Activated T-helper 17 cell treated with anti-CD3 and anti-CD28 coated beads, Interleukin-2, amount 50 U/mL, for 72 hours (primary cell): ENCODE results near the gene CCSER2. TPM values are rescaled to one million over a fixed set of nuclear protein-coding genes. Genes with fewer than 3 reads are reported as not detected.

Experiments used
- ATAC-seq: fragments of 150-1000 bp; cut with Tn5 transposase; replicated peaks from 2 replicates; pipeline ENCODE4 v1.10.0; 2021; ENCODE audit warnings: mild to moderate bottlenecking, moderate library complexity
- H3K27ac Mint-ChIP-seq: one replicate; pipeline ENCODE4 v1.8.0; 2022; ENCODE audit warnings: mixed read lengths
- H3K27me3 Mint-ChIP-seq: one replicate; pipeline ENCODE4 v1.8.0; 2022; ENCODE audit warnings: mixed read lengths
- H3K36me3 Mint-ChIP-seq: one replicate; pipeline ENCODE4 v1.8.0; 2022; ENCODE audit warnings: low read depth, mild to moderate bottlenecking, mixed read lengths
- H3K4me1 Mint-ChIP-seq: one replicate; pipeline ENCODE4 v1.8.0; 2022; ENCODE audit warnings: mixed read lengths
- H3K4me3 Mint-ChIP-seq: one replicate; pipeline ENCODE4 v1.8.0; 2022; ENCODE audit warnings: mild to moderate bottlenecking, mixed read lengths
- H3K9me3 Mint-ChIP-seq: one replicate; pipeline ENCODE4 v1.8.0; 2022; ENCODE audit warnings: mixed read lengths
- total RNA-seq, 2 donors: library from RNA; stranded (reverse); gene quantifications; one replicate each; pipeline ENCODE4 v1.2.3, GENCODE V29; 2022

CCSER2 gene
- total RNA-seq, 2 donors from 2014 or later: 47.5 to 107 TPM

- Mint-ChIP-seq H3K4me1 (peaks cover 45% of the 10 kb centered on the region), H3K27me3 (no peaks in the 10 kb centered on the region), H3K9me3 (no peaks in the 10 kb centered on the region), H3K27ac (no peak overlapping the region), H3K4me3 (no peak overlapping the region), H3K36me3 (peaks cover 34% of the 10 kb centered on the region)
- no peak for ATAC-seq
Observed at GRCh38 chr10:84348447-84348846, 20.1 kb downstream of the CCSER2 start.

- H3K4me1 Mint-ChIP-seq: peaks cover 42% of the 10 kb centered on the region
- H3K27me3 Mint-ChIP-seq: no peaks in the 10 kb centered on the region
- H3K9me3 Mint-ChIP-seq: no peaks in the 10 kb centered on the region
- peak overlapping the region; percentile 31 for H3K27ac Mint-ChIP-seq
- H3K36me3 Mint-ChIP-seq: peaks cover 32% of the 10 kb centered on the region
- ATAC-seq: no peak
- H3K4me3 Mint-ChIP-seq: no peak overlapping the region
Observed at GRCh38 chr10:84348860-84349259, 20.5 kb downstream of the CCSER2 start.

- Mint-ChIP-seq H3K27me3 (no peaks in the 10 kb centered on the region), H3K4me1 (peaks cover 54% of the 10 kb centered on the region), H3K4me3 (peak overlapping the region; percentile 41), H3K36me3 (peaks cover 38% of the 10 kb centered on the region), H3K27ac (no peak overlapping the region), H3K9me3 (no peaks in the 10 kb centered on the region)
- peak; percentile 92 for ATAC-seq
Observed at GRCh38 chr10:84352251-84352842, 24.0 kb downstream of the CCSER2 start.

- Mint-ChIP-seq H3K4me1 (peaks cover 62% of the 10 kb centered on the region), H3K27me3 (no peaks in the 10 kb centered on the region), H3K9me3 (no peaks in the 10 kb centered on the region), H3K4me3 (peak overlapping the region; percentile 41), H3K36me3 (peaks cover 38% of the 10 kb centered on the region), H3K27ac (peak overlapping the region; percentile 33)
- ATAC-seq: no peak
Observed at GRCh38 chr10:84353052-84353803, 24.8 kb downstream of the CCSER2 start.

GRCh38 chr10:84354623-84355022 lies 26.2 kb downstream of the CCSER2 start:
- Mint-ChIP-seq H3K27me3 (no peaks in the 10 kb centered on the region), H3K4me3 (peak overlapping the region; percentile 49), H3K27ac (peak overlapping the region; percentile 43), H3K4me1 (peaks cover 64% of the 10 kb centered on the region), H3K36me3 (peaks cover 27% of the 10 kb centered on the region), H3K9me3 (no peaks in the 10 kb centered on the region)
- ATAC-seq: no peak

DNA sequence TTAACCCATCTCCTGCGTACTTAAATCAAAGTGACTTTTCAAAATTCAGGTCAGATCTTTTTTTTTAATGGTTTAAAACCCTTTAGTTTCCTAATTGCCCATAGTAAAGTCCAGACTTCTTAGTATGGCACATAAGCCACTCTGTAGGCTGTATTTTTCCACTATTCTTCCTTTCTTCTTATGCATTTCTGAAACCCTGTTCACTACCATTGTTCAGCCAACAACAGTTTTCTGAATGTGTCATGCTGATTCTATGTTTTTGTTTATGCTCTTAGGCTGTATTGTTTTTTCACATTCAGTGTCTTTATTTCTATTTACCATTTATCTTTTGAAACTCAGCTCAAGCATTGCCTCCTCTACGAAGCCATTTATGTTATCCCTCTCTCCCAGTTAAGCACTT lies 26.7 kb downstream of the CCSER2 start:
- H3K4me3 Mint-ChIP-seq: peak overlapping the region; percentile 49
- H3K36me3 Mint-ChIP-seq: peaks cover 25% of the 10 kb centered on the region
- H3K4me1 Mint-ChIP-seq: peaks cover 62% of the 10 kb centered on the region
- ATAC-seq: peak; percentile 30
- H3K9me3 Mint-ChIP-seq: no peaks in the 10 kb centered on the region
- H3K27ac Mint-ChIP-seq: peak overlapping the region; percentile 43
- H3K27me3 Mint-ChIP-seq: no peaks in the 10 kb centered on the region

GRCh38 chr10:84356928-84357327 lies 28.5 kb downstream of the CCSER2 start:
- no peak for ATAC-seq
- H3K27ac Mint-ChIP-seq: no peak overlapping the region
- H3K9me3 Mint-ChIP-seq: no peaks in the 10 kb centered on the region
- H3K27me3 Mint-ChIP-seq: no peaks in the 10 kb centered on the region
- H3K36me3 Mint-ChIP-seq: peaks cover 33% of the 10 kb centered on the region
- H3K4me3 Mint-ChIP-seq: no peak overlapping the region
- peaks cover 69% of the 10 kb centered on the region for H3K4me1 Mint-ChIP-seq

DNA sequence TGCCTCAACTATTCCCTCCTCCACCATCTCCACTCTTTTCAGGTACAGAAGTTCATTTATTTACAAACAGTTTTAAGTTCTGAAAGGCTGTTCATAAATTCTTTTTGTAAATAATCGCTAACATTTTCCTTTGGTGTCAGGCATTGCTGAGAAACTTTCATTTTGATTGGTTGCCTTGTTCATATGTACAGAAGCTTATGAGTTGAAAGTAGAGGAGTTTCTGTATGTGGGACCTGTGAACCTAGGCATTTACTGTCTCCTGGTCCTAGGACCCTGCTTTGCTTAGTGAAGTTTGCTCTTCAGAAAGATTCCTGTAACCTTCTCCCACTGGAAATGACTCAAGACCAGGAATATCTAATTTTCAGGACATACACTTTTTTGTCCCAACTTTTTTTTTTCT lies 30.4 kb downstream of the CCSER2 start:
- peak overlapping the region; percentile 5 for H3K27ac Mint-ChIP-seq
- no peaks in the 10 kb centered on the region for H3K27me3 Mint-ChIP-seq
- ATAC-seq: peak; percentile 38
- no peaks in the 10 kb centered on the region for H3K9me3 Mint-ChIP-seq
- peaks cover 30% of the 10 kb centered on the region for H3K36me3 Mint-ChIP-seq
- H3K4me3 Mint-ChIP-seq: peak overlapping the region; percentile 23
- peaks cover 68% of the 10 kb centered on the region for H3K4me1 Mint-ChIP-seq

GRCh38 chr10:84360637-84361365 lies 32.4 kb downstream of the CCSER2 start:
- Mint-ChIP-seq H3K36me3 (peaks cover 17% of the 10 kb centered on the region), H3K9me3 (no peaks in the 10 kb centered on the region), H3K27me3 (no peaks in the 10 kb centered on the region), H3K27ac (peak overlapping the region; percentile 52), H3K4me3 (peak overlapping the region; percentile 25), H3K4me1 (peaks cover 52% of the 10 kb centered on the region)
- ATAC-seq: no peak

DNA sequence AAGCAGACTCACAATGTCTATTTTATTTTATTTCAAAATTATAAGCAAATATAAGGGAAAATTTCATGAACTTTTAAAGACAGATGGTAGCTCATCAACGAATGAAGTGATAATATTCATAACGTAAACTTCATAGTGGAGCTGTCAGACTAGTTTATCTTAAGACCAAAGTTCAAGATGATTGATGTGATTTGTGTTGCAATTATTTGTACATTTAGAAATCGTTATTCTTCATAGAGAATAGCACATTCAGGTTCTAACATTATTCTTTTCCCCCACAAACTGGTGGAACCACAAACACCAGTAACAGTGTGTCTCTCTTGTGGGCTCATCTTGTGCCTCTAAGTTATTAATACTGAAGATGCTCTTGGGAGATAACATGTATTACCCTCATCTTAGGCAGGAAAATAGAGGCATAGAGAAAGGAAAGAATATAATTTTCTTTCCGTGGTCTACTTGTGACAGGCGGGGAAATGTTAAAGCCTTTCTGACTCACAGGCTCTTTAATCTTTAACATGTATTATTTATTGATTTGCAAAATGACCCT lies 37.0 kb downstream of the CCSER2 start:
- Mint-ChIP-seq H3K36me3 (peaks cover 31% of the 10 kb centered on the region), H3K9me3 (no peaks in the 10 kb centered on the region), H3K27me3 (no peaks in the 10 kb centered on the region), H3K4me1 (peaks cover 54% of the 10 kb centered on the region), H3K27ac (no peak overlapping the region), H3K4me3 (no peak overlapping the region)
- no peak for ATAC-seq

DNA sequence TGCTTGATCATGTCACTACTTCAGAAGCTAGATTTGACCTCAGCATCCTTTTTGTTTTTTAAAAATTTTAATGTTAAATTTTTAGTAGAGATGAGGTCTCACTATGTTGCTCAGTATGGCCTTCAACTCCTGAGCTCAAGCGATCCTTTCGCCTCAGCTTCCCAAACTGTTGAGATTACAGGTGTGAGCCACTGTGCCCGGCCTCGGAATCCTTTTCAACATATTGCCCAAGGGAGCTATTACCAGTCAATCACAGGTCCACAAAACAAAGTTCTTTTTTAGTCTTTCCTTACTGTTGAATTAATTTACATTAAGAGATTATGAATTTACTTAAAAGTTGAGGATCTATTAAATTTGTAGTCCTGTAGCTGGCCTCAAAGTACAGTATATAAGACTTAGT lies 37.7 kb downstream of the CCSER2 start:
- H3K36me3 Mint-ChIP-seq: peaks cover 36% of the 10 kb centered on the region
- H3K27me3 Mint-ChIP-seq: no peaks in the 10 kb centered on the region
- H3K4me3 Mint-ChIP-seq: no peak overlapping the region
- ATAC-seq: no peak
- peaks cover 48% of the 10 kb centered on the region for H3K4me1 Mint-ChIP-seq
- H3K9me3 Mint-ChIP-seq: no peaks in the 10 kb centered on the region
- no peak overlapping the region for H3K27ac Mint-ChIP-seq

DNA sequence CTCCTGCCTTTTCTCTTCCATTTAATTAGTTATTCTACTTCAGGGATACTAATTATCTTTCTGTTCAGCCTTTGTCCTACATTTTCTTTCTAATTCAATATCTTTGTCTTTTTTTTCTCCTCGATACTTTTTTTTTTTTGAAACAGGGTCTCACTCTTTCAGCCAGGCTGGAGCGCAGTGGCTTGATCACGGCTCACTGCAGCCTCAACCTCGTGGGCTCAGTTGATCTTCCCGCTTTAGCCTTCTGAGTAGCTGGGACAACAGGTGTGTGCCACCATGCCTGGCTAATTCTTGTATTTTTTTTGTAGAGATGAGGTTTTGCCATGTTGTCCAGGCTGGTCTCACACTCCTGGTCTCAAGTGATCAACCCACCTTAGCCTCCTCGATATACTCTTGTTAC lies 38.9 kb downstream of the CCSER2 start:
- no peak for ATAC-seq
- no peak overlapping the region for H3K4me3 Mint-ChIP-seq
- H3K9me3 Mint-ChIP-seq: no peaks in the 10 kb centered on the region
- H3K27ac Mint-ChIP-seq: no peak overlapping the region
- H3K27me3 Mint-ChIP-seq: no peaks in the 10 kb centered on the region
- H3K4me1 Mint-ChIP-seq: peaks cover 46% of the 10 kb centered on the region
- H3K36me3 Mint-ChIP-seq: peaks cover 37% of the 10 kb centered on the region

GRCh38 chr10:84368828-84369227 lies 40.4 kb downstream of the CCSER2 start:
- Mint-ChIP-seq H3K27me3 (no peaks in the 10 kb centered on the region), H3K4me3 (no peak overlapping the region), H3K9me3 (no peaks in the 10 kb centered on the region), H3K27ac (no peak overlapping the region), H3K4me1 (peaks cover 41% of the 10 kb centered on the region), H3K36me3 (peaks cover 51% of the 10 kb centered on the region)
- ATAC-seq: no peak

DNA sequence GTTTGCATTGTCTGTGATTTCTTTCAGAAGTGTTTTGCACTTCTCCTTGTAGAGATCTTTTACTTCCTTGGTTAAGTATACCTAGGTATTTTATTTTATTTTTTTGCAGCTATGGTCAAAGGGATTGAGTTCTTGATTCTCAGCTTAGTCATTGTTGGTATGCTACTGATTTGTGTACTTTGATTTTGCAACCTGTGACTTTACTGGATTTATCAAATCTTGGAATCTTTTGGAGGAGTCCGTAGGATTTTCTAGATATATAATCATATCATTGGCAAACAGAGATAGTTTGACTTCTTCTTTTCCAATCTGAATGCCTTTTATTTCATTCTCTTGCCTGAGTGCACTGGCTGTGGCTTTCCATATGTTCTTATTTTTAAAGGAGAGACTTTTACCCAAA lies 41.9 kb downstream of the CCSER2 start:
- H3K4me3 Mint-ChIP-seq: no peak overlapping the region
- H3K9me3 Mint-ChIP-seq: no peaks in the 10 kb centered on the region
- no peaks in the 10 kb centered on the region for H3K27me3 Mint-ChIP-seq
- no peak for ATAC-seq
- peaks cover 61% of the 10 kb centered on the region for H3K36me3 Mint-ChIP-seq
- H3K4me1 Mint-ChIP-seq: peaks cover 50% of the 10 kb centered on the region
- H3K27ac Mint-ChIP-seq: no peak overlapping the region
